HG03521 (cell line): ENCODE results near the gene DIPK1C.

Source experiments
- ATAC-seq: cut with Tn5 transposase; IDR thresholded peaks from one replicate; pipeline ENCODE4 v1.9.1; 2021; ENCODE audit warnings: mild to moderate bottlenecking, moderate library complexity; ENCODE audit not compliant: unreplicated experiment

The DIPK1C gene

DNA sequence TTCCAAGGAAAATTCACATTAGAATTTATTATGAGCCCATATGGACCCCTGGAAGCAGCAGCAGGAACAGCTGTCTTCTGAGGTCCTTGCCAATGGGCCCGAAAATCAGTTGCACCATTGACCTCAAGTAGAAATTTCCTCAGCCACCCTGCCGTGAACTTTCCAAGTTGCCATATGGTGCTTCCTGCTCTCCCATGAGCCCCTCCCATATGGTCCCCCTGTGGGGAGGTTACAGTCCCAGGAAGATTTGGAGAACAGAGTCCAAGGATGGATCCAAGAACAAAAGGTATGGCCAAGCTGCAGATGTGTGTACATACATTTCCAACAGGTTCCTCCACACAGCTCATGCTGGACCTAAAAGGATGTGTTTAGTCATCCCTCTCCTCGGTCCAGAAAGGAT is 34.6 kb downstream of the DIPK1C start:
- no peak for ATAC-seq

DNA sequence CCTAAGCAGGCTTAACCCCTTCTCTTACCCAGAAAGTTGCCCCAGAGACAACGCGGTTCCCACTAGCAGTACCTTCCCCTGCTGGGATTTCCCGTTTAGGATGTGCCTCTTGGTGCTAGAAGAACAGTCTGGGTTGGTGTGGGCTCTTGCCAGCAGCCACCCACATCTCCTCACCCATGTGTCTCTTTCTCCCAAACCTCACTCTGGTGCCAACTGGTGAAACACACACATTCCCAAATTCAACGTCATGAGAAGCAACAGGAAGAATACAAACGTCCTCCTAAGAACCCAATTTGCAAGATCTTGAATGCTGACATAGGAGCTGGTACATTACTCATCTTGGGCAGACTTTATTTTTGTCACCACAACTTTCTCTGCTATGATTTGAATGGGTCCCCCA is 36.2 kb downstream of the DIPK1C start:
- ATAC-seq, result no peak

- ATAC-seq, result no peak
Observed at GRCh38 chr18:74420481-74420880, 36.6 kb downstream of the DIPK1C start.

DNA sequence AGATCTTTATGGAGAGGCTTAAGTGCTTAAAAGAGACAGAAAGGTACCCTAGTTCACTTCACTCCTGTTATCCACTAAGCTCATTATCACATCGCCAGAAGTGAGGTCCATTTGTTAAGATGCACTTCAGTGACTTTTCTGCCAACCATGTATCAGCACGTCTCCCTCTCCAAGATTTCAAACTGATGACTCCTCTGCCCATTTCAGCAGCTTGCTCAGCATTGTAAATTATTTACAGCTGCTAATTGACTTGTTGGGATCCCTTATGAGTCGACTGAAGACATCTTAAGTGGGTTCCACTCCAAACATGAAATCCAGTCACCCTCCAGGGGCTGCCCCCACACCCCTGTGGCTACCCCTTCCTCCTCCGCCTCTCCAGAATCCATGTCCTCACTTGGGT is 37.3 kb downstream of the DIPK1C start:
- no peak for ATAC-seq

- no peak for ATAC-seq
Observed at GRCh38 chr18:74418023-74418422, 39.1 kb downstream of the DIPK1C start.

DNA sequence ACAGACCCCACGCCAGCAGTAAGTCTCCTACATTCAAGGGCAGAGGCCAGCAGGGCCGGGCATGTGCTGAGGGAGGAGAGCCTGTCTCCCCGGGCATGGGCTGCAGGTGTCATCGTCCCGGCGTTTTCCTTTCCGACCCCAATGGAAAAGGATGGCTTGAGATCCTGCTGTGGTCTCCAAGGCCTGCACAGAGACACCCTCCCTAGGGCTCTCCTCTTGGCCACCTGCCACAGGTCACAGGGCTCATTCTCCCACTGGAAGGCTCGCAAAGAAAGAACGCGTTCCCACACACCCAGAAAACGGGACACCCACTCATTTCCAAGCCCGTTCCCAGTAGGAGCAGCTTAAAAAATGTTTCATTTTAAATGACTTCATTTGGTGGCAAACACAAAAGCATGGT is 41.0 kb downstream of the DIPK1C start:
- ATAC-seq, result no peak

DNA sequence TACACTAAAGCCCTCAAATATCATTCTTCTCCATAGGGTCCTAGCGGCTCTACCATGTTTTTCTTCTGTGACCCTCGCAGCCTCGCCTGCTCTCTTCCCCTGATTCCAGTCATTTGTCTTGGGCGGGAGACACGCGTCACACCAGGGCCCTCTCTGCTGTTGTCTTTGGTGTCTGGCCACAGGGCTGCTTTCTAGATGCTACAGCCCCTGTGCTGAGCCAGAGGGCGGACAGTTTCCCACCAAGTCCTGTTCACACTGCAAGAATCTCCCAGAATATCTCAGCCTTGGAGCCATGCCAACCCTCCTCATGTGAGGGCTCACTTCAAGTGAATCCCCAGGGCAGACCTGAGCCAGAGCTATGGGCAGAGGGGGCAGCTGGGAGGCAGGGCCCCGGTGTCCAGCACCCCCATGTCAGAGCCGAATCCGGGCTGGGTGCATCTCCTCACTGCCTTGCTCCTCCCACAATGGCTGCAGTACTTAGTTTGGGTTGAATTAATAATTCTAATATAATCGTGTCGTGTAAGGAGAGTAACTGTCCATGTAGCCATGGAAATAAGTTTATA is 42.1 kb downstream of the DIPK1C start:
- ATAC-seq, result no peak

DNA sequence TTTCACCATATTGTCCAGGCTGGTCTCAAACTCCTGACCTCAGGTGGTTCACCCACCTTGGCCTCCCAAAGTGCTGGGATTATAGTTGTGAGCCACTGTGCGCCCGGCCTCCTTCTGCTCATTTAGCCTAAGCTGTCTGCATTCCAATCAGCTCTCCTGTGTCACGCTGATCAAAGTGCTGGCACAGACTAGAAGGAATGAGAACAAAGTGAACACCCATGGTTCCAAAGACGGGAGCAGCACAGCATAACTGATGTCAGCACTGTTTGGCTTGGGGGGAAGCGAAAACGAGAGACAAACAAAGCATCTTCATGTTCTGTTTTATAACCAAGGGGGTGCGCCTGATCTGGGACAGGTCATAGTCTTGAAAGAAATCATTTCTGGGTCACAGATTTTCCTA is 43.3 kb downstream of the DIPK1C start:
- ATAC-seq, result no peak

DNA sequence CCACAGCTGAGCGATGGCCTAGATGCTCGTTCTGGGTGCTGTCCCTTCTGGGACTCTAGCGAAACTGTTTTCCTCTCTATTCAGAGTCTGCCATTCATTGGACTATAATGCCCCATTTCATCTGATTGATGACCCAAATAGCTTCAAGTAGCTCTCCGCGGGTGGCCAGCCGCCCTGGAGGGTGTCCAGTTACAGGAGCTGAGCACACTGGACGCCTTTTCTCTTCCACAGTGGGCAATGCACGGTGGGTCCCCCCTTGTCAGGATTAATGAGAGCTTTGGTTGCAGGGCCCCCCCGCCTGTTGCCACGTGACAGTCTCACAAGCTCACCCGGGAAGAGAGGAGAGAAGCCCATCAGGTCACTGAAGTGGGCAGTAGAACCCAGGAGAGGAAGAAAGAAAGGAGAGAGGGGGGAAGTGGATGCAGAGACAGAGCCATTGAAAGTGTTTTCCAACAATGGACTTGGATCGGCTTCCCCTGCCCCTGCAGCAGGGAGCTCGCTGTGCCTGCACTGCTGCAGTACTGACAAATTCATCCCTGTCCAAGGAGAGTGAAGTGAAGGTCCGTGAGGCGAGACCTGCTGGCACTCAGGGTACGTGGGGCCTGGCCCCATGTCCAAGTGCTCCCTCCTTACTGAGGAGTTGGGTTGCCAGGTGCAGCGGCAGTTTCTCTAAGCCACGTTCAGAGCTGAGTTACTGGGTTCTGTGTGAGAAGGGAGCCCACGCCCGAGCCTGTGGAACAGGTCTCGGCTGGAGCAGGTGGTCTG is 44.8 kb downstream of the DIPK1C start:
- no peak for ATAC-seq

DNA sequence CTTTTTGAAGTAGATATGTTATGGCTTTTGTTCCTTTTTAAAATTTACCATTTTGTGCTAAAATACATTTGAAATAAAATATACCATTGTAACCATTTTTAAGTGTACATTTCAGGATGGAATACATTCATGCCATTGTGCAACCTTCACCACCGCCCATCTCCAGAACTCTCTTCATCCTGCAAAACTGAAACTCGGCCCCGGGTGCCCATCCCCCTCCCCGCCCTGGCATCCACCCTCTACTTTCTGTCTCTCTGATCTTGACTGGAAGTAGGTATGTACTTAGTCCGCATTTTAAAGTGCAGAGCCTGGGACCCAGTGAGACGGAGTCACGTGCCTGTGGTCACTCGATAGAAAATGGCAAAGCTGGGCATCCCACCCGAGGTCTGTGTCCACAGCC is 45.6 kb downstream of the DIPK1C start:
- ATAC-seq, result no peak

DNA sequence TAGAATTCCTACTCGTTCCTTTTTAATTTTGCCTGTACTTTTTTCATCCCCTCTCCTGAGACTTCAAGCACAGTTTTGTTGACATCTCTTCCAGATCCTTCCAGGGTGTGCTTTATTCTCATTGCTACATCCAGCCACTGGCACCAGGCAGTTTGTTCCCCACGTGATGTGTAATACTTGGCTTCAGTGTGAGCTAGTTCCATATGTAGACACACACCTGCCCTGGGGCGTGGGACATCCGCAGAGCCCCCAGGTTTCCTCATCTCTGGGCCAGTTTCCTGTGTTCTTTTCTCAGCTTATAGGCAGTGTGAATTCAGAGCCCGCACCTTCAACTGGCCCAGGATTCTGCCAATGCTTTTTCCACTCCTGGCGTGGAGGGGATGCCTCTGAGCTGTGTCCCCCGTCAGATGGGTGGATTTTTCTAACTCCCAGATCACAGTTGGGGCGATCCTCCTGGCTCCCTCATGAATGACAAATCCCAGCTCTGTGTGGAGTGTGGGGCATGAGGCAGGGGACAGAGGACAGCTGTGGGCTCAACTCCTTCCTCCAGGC is 46.6 kb downstream of the DIPK1C start:
- no peak for ATAC-seq

- ATAC-seq, result no peak
Observed at GRCh38 chr18:74407888-74408287, 49.2 kb downstream of the DIPK1C start.

DNA sequence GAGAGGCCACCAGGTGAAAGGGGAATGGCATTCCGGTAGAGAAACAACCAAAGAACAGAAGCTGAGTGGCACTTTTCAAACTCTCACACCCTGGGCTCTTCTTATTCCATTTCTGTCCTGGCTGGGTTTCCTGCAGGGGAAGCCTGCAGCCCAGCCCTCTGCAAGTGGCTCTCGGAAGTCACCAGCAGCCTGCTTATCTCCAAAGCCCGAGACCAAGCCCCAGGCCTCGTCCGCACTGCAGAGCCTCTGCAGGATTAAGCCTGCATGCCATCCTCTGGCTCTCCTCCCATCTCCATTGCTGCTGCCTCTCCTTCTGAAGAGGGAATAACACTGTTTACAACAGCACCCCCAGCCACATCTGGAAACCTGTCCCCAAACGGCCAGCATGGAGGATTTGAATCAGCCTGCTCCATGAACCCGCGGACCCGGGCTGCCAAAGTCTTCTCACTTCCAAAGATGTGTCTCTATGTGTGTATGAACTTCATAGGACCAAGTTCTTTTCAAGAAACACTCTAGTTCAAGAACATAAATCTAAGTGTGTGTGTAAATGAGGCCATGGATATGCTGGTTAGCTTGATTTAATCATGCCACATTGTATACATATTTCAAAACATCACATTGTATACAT is 54.2 kb downstream of the DIPK1C start:
- ATAC-seq, result no peak

GRCh38 chr18:74400813-74401212 is 56.3 kb downstream of the DIPK1C start:
- no peak for ATAC-seq

DNA sequence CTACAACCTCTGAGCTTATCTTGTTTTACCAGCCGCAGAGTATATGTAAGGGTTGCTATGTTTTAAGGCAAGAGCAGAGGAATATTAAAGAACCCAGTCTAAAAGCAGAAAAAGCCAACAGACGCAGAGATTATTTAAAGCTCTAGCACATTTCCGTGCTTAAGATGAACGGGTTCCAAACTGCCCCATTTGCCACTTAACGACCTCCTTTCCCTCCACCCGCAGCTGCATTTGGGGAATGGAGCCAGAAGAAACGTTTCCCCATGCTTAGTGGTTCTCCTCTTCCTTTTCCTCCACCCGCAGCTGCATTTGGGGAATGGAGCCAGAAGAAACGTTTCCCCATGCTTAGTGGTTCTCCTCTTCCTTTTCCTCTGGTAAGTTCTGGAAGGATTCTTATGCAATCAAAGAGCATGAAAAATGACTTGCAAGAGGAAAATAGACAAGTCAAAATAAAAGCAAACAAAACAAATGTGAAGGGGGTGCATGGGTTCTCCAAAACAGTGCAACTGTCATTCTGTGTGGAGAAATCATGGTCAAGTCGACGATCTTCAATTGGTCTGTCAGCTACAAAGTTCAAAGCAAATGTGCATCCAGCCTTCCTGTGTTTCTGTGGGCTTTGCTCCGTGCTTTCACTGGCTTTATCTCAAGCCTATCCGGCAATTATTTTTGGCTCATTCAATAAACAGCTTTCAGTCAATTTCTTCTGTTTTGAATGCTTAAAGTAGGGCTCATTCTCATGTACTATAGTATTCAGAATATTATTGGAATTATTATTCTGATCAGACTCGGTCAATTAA is 57.8 kb downstream of the DIPK1C start:
- no peak for ATAC-seq

DNA sequence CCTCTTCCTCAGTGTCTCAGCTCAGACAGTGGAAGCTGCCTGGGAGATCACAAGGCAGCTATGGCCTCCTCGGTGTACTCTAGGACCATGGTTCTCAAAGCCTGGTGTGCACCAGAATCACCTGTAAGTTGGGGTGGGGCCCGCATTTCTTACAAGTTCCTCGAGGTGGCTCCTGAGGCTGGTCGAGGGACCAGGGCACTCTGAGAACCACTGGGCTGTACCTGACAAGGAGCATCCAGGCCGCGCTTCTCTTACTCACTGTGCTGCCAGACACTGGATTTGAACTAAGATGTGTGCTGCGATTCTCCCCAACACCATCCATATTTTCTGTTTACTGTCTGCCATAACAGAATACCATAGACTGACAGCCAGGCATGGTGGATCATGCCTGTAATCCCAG is 59.5 kb downstream of the DIPK1C start:
- ATAC-seq, result no peak

DNA sequence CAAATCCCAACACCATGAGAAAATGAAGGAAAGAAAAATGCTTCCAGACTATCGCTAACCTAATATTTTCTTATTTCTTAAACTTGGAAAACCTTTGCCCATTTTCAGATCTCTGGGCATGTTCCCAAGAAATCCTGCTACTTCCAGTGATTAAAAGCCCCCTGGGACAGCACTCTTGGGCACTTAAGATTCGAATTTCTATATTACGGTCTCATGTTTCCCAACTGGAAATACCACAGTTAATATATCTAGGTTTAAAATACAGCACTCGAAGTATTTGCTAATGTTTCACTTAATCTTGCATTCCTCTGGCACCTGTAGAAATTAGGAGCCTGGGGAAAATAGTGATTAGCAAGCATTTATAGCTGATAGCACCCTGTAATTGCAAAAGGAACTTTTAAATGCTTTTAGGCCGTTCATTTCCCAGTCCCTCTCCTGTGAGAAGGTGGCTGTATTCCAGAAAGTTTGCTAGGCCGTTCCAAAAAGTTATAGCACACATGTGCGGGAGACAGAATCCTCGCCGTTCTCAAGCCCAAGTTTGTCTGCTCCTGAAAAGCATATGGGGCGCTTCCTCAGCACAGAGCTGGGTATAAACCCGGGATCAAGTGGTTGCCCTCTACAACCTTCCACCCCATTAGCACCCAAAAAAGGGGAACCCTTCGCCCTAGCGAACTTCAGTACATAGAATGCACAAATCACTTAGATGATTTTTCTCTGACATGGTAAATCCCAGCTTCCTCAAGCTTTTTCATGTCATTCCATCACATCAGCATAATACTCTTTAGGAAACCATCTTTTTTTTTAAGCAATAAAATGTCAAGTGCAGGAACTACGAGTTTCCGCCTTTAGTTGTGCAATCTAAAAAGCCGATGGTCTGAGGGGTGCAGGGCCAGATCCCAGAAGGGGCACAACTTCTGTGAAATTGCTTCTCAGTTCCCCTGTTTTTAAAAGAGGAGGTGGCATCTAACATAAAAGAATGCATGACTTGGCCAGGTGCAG is 60.6 kb downstream of the DIPK1C start:
- ATAC-seq, result no peak

DNA sequence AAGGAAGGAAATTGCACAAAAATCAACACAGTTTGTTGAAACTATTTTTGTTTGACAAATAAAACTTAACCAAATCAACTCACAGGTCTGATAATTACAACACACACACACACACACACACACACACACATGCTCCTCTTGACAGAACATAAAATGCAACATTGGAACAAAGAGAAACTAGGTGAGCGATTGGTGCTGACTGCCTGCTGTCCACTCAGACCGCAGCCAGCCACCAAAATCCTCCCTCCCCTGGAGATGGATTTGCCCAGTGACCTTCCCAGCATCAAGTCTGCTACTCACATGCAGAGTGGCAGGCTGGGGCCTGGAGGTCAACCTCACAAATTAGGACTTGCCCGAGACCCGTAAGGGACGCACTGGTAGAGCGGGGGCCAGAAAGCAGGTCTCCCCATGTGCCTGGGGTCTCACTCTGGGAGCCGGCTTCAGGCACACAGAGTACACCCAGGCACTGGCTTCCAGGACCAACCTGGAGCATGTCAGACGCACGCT is 61.4 kb downstream of the DIPK1C start:
- ATAC-seq, result no peak

GRCh38 chr18:74395006-74395405 is 62.1 kb downstream of the DIPK1C start:
- no peak for ATAC-seq

DNA sequence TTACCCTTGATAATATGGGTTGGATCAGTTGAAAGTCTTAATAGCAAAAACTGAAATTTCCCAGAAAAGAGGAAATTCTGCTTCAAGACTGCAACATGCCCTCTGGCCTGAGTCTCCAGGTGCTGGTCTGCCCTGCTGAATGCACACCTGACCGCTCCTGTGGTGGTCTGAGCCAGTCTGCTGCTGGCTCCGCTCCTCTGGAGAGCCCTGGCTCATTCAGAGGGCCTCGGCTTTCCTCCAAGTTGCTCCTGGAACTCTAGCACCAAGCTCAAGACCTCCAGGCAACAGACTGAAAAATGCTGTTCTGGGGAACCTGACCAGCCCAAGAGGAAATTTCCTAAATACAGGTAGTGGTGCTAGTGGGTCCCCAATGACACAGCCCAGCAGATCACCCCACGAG is 64.8 kb downstream of the DIPK1C start:
- no peak for ATAC-seq
